Nucleus accumbens (tissue), 56 donors: ENCODE results near the gene RAD1.

Source experiments
- DNase-seq, 56 donors: peaks; one replicate each; lab custom pipeline; 2025; lab: John Stamatoyannopoulos, UW

Gene RAD1

GRCh38 chr5:34867660-34868059, 47.6 kb downstream of the RAD1 start:
- DNase-seq, result no peak

- DNase-seq, result peak in 20 of 56 donors; percentile 2 to 29 (median 10)
Observed at GRCh38 chr5:34866989-34867471, 48.3 kb downstream of the RAD1 start.

GRCh38 chr5:34865091-34865490, 50.2 kb downstream of the RAD1 start:
- no peak for DNase-seq

GRCh38 chr5:34863946-34864345, 51.4 kb downstream of the RAD1 start:
- DNase-seq, result no peak

GRCh38 chr5:34859253-34859652, 56.1 kb downstream of the RAD1 start:
- DNase-seq, result no peak

GRCh38 chr5:34858790-34859189, 56.5 kb downstream of the RAD1 start:
- DNase-seq, result no peak

- DNase-seq, result no peak
Observed at GRCh38 chr5:34857894-34858293, 57.4 kb downstream of the RAD1 start.

- DNase-seq, result no peak
Observed at GRCh38 chr5:34857161-34857560, 58.1 kb downstream of the RAD1 start.
